ENCODE data around the gene DHRS3. TPM values are rescaled to one million over a fixed set of nuclear protein-coding genes. Genes with fewer than 3 reads are reported as not detected.
"Not testable (repeated sequence)": the region's sequence is repeated elsewhere in the genome, so short reads cannot be mapped to it uniquely, and the experiment has no call there.

Gene DHRS3
- total RNA-seq, 1 donor from 2014 or later: 13.0 TPM

GRCh38 chr1:12582649-12583048 is 35.4 kb downstream of the DHRS3 start:
- DNase-seq (ENCODE audit: low spot score in 2 of 2) (no peak), FAIRE-seq (no peak)

- no peak for DNase-seq (ENCODE audit: low spot score in 2 of 2)
- no peak for FAIRE-seq
Measured at GRCh38 chr1:12581179-12581578, 36.8 kb downstream of the DHRS3 start.

GRCh38 chr1:12580054-12580887 is 37.7 kb downstream of the DHRS3 start:
- no peak for FAIRE-seq
- DNase-seq (ENCODE audit: low spot score in 2 of 2): no peak

GRCh38 chr1:12578860-12579422 is 39.1 kb downstream of the DHRS3 start:
- DNase-seq (ENCODE audit: low spot score in 2 of 2): no peak
- no peak for FAIRE-seq

- no peak for FAIRE-seq
- no peak for DNase-seq (ENCODE audit: low spot score in 2 of 2)
Measured at GRCh38 chr1:12577020-12577419, 41.0 kb downstream of the DHRS3 start.

GRCh38 chr1:12574757-12575139 is 43.3 kb downstream of the DHRS3 start:
- no peak for FAIRE-seq
- DNase-seq (ENCODE audit: low spot score in 2 of 2): no peak

GRCh38 chr1:12573015-12573825 is 44.8 kb downstream of the DHRS3 start:
- FAIRE-seq: no peak
- no peak for DNase-seq (ENCODE audit: low spot score in 2 of 2)

- no peak for DNase-seq (ENCODE audit: low spot score in 2 of 2)
- no peak for FAIRE-seq
Measured at GRCh38 chr1:12572522-12572921, 45.5 kb downstream of the DHRS3 start.

GRCh38 chr1:12570291-12570690 is 47.7 kb downstream of the DHRS3 start:
- DNase-seq (ENCODE audit: low spot score in 2 of 2): no peak
- no peak for FAIRE-seq

GRCh38 chr1:12568009-12568767 is 49.8 kb downstream of the DHRS3 start:
- DNase-seq (ENCODE audit: low spot score in 2 of 2): no peak

GRCh38 chr1:12567288-12567819 is 50.7 kb downstream of the DHRS3 start:
- no peak for DNase-seq (ENCODE audit: low spot score in 2 of 2)
- no peak for FAIRE-seq

More at GRCh38 chr1:12568009-12568767, 49.8 kb downstream of the DHRS3 start:
- FAIRE-seq: no peak

GRCh38 chr1:12566484-12567287 is 51.3 kb downstream of the DHRS3 start:
- FAIRE-seq (no peak), DNase-seq (ENCODE audit: low spot score in 2 of 2) (no peak)

- DNase-seq (ENCODE audit: low spot score in 2 of 2) (no peak), FAIRE-seq (no peak)
Measured at GRCh38 chr1:12565966-12566352, 52.1 kb downstream of the DHRS3 start.

GRCh38 chr1:12565094-12565965 is 52.7 kb downstream of the DHRS3 start:
- DNase-seq (ENCODE audit: low spot score in 2 of 2) (peak in 1 of 2 donors; percentile 67), FAIRE-seq (no peak)

- not testable (repeated sequence) for DNase-seq (ENCODE audit: low spot score in 2 of 2); FAIRE-seq
Measured at GRCh38 chr1:12564251-12564650, 53.8 kb downstream of the DHRS3 start.

GRCh38 chr1:12562955-12563576 is 54.9 kb downstream of the DHRS3 start:
- FAIRE-seq: no peak
- DNase-seq (ENCODE audit: low spot score in 2 of 2): no peak

GRCh38 chr1:12561121-12561520 is 56.9 kb downstream of the DHRS3 start:
- FAIRE-seq: no peak
- no peak for DNase-seq (ENCODE audit: low spot score in 2 of 2)
